ENCODE data around the gene TXNDC9.
"Not testable (repeated sequence)": the region's sequence is repeated elsewhere in the genome, so short reads cannot be mapped to it uniquely, and the experiment has no call there.

TXNDC9 gene, protein sequence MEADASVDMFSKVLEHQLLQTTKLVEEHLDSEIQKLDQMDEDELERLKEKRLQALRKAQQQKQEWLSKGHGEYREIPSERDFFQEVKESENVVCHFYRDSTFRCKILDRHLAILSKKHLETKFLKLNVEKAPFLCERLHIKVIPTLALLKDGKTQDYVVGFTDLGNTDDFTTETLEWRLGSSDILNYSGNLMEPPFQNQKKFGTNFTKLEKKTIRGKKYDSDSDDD

DNA sequence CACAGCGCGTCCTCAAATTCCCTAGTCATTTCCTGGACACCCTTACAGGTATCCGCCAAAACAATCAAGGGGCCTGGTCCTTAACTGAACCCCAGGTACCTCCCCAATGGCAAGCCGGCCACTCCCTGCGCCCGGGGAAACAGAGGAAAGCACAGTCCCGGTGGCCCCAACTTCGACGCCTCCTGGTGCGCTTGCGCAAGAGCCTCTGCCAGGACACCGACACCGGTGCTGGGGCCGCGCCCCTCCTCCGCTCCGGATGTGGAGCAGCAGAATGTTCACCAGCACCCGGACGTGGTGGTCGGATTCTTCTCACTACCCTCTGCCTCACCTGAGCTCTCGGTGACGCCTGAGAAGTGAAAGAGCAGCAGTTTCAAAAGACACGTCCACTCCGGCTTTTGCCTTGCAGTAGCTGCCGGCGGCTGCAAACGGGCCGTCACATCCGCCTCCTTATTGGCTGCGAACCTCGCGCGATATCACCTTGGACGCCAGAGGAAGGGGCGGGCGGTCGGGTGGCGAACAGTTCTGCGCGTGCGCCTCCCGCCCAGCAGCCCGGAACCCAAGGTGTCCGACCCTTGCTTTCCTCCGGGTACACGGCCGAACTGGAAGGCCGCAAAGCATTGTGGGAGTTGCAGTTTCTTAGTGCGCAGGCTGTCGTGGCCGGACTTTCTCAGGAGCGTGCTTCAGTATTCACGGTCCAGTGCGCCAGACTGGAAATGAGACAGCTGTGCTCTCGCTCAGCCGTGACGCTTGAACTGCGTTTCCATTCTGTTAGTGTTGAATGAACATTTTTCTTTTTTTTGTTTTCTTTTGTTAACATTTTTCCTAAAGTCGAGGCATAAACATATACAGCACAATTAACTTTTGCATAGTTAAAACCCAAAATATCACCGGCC is at the start of gene TXNDC9:
TSS of gene TXNDC9 (minus strand) at position 423 of the 893 bp plus-strand sequence. CDS start 3,123 bp downstream, outside the sequence.
- DNase-seq (ENCODE audit: low read depth), result peak; percentile 100

DNA sequence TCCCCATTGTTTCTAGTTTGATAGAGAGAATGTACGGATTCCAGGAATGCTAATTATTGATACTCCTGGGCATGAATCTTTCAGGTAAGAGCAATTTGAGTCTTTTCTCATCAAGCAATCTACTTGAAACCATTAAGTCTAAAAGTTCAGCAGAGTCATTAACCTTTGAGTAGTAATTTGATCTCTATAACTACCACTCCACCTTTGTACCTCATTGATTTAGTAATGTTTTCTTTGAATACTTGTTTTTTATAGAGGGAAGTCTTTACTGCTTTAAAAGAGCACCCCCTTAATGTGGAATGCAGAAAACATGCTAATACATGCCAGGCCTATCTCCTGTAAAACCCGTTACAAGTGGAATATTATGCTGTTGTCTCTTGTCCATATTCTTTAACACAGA is 46.0 kb upstream of the TXNDC9 start:
- no peak for DNase-seq (ENCODE audit: low read depth)

DNA sequence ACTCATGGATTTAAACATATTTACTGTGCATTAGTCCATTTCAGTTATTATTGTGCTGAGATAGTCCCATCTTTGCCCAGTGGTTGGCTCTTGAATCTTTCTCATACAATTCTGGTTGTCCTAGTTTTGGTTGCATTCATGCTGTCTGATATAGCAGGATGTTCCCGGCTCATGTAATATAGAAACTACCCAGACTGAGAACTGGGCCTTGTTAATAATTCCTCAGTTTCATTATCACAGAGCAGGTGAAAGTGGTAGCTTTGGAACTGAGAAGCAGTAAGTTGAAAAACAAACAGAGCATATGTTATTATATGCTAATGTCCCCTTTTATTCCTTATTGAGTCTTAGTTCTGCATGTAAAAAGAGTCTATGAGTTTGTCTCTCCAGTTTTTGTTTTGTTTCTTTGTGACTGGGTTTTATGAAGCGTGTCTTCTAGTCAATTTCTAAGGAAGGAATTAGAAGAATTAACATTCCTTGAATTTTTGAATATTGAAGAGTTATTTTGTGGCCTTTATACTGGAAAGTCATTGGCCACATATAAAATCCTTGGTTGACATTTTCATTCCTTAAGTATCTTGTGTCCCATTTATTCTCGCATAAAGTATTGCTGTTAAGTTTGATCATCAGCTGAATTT is 44.4 kb upstream of the TXNDC9 start:
- no peak for DNase-seq (ENCODE audit: low read depth)

DNA sequence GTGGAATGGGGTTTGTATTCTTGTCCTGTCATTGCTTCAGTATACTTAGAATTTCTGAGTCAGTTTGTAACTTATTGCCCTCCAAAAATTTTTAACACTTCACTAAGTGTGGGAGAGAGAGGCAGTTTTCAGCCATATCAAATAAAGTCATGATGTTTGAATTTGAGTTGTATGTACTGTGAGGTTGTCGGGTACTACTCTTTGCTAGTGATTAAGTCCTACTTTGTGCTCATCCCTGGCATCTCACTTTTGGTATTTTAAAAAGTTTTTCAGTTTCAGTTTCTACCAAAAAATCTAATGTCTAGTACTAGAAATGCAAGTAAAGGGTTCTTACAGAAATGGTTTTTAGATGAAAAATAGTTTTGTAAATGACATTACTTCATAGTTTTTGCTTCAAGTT is 41.7 kb upstream of the TXNDC9 start:
- no peak for DNase-seq (ENCODE audit: low read depth)

DNA sequence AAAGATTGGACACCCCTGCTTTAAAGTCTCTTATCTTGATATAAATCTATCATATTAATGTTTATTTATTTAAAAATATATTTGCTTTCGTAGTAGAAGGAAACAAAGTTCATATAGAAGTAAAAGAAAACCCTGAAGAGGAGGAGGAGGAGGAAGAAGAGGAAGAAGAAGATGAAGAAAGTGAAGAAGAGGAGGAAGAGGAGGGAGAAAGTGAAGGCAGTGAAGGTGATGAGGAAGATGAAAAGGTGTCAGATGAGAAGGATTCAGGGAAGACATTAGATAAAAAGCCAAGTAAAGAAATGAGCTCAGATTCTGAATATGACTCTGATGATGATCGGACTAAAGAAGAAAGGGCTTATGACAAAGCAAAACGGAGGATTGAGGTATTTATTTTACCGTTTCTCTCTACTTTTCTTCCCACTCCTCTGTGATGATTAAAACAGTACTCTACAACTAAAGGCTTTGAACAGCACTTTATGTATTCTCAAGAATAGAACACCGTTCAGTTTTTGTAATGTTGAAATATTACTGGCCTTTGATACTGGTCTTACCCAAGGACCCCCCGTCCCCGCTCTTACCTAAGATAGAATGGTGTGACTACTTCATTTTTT is 40.2 kb upstream of the TXNDC9 start:
- DNase-seq (ENCODE audit: low read depth), result no peak

DNA sequence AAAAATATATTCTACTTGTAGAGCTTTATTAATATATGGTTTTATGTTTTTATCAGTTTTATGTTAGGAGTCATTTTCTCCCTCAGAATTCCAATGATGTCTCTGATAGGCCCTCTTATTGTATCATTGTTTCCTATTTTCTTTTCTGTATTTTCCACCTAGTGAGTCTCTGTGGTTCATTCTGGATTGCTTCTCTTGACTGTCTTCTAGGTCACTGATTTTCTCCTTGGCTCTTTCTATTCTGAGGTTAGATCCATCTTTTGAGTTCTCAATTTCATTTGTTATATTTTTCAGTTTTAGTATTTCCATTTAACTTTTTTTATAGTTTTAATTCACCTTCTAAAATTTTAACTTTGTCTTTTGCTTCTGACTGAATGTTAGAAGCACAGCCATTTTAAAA is 38.6 kb upstream of the TXNDC9 start:
- no peak for DNase-seq (ENCODE audit: low read depth)

DNA sequence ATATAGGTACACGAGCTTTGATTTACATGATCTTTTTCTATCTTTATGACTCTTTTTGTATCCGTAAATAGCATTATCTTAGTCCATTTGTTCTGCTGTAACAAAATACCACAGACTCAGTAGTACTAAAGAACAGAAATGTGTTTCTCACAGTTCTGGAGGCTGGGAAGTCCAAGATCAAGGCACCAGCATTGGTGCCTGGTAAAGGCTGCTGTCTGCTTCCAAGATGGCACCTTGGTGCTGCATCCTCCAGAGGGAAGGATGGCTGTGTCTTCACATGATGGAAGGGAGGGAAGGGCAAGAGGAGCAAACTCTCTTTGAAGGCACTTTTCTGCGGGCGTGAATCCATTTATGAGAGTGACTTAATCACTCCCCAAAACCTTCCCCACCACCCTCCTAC is 37.0 kb upstream of the TXNDC9 start:
- DNase-seq (ENCODE audit: low read depth), result no peak

DNA sequence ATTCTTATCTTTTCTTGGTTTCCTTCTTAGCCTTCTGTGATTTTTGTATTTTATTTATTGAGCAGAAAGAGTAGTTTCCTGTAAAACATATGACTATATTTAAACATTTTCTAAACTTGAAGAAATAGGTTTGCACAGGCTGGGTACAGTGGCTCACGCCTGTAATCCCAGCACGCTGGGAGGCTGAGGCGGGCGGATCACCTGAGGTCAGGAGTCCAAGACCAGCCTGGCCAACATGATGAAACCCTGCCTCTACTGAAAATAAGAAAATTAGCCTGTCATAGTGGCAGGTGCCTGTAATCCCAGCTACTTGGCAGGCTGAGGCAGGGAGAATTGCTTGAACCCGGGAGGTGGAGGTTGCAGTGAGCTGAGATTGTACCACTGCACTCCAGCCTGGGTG is 32.7 kb upstream of the TXNDC9 start:
- DNase-seq (ENCODE audit: low read depth), result not testable (repeated sequence)

DNA sequence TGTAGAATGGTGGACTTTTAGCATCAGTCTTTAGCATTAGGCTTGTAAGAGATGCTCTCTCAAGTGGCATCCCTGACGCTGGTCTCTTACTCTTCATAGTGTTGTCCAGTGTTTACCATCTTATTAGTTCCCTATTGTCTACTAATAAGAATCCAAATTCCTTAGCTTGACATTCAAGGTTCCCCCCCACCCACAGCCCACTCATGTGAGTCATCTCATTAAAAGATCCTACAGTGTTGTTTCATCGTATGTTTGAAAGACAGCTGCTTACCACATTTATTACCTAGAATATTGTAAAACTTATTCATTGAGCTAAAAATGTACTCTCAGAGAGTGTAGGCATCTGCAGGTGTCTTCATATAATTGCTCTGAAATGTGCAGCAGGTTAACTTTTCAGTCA is 29.5 kb upstream of the TXNDC9 start:
- no peak for DNase-seq (ENCODE audit: low read depth)

DNA sequence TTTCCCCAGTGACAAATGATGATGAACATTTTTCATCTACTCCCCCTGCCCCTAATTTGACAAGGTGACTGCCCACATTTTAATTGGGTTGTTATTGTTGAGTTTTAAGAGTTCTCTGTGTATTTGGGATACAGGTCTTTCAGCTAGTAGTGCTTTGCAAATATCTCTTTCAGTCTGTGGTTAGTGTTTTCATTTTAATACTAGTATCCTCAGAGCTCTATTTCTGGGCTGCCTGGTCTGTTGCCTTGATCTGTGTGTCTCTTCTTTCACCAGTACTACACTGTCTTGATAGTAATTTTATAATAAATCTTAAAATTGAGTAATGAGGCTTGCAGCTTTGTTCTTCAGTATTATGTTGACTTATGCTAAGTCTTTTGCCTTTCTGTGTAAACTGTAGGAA is 20.7 kb upstream of the TXNDC9 start:
- DNase-seq (ENCODE audit: low read depth), result no peak

DNA sequence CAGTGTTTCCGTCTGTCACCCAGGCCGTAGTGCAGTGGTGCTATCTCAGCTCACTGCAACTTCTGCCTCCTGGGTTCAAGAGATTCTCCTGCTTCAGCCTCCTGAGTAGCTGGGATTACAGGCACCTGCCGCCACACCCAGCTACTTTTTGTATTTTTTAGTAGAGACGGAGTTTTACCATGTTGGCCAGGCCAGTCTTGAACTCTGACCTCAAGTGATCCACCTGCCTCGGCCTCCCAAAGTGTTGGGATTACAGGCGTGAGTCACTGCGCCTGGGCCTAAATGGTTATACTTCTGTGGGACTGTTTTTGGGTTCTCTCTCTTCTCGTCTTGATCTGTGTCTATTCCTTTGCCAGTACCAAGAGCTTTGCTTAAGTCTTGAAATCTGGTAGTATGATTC is 18.7 kb upstream of the TXNDC9 start:
- DNase-seq (ENCODE audit: low read depth), result not testable (repeated sequence)

DNA sequence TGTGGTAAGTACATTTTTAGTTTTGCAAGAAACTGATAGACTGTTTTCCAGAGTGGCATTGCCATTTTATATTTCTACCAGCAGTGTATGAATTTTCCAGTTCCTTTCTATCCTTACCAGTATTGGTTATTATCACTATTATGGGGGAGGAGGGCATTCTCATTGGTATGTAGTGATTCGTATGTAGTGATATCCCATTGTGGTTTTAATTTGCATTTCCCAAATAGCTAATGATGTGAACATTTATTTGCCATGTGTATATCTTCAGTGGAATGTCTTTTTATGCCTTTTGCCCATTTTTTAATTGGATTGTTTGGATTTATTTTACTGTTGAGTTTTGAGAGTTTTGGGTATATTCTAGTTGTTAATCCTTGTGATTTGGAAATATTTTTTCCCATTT is 17.9 kb upstream of the TXNDC9 start:
- peak; percentile 82 for DNase-seq (ENCODE audit: low read depth)

DNA sequence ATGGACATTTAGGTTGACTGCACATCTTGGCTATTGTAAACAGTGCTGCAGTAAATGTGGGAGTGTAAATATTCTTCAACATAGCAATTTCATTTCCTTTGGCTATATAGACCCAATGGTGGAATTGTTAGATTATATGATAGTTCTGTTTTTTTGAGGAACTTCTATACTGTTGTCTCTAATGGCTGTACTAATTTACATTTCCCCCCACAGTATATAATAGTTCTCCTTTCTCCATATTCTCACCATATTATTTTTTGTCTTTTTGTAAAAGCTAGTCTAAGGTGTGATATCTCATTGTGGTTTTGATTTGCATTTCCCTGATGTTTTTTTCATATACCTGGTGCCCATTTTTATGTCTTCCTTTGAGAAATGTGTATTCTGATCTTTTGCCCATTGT is 14.1 kb upstream of the TXNDC9 start:
- DNase-seq (ENCODE audit: low read depth), result no peak

DNA sequence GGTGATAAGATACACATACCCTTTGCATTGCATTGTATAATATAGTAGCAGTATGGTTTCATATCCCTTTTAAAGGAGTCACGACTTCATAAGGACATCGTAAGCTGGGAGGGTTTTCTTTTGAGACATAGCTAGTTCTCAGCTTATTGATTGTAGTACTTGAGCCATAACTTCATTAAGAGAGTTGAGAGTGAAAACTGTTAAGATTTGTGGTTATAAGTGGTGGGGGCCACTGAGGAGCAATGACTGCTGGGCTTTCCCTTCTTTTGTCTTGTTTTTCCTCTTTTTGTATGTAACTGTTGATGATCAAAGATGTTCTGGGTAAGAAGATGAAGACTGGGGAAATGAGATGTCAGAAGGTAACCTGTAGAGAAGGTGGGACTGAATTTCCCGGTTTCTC is 12.0 kb upstream of the TXNDC9 start:
- no peak for DNase-seq (ENCODE audit: low read depth)

DNA sequence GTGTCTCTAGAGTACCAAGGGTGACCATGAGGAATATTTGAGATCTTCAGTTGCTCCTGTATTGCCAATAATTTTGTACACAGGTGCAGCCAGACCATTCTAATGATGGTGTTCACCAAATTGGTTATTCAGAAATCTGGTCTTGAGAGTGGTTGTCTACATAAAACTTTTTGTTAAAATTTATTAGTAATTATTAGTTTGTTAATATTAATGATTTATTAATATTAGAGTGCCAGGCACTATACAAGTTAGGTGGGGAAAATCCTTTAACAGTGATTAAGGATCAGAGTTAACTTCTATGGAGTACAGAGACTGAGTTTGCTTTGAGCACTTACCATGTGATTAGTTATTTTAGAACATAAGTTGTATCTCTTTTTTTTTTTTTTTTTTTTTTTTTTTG is 10.1 kb upstream of the TXNDC9 start:
- no peak for DNase-seq (ENCODE audit: low read depth)

DNA sequence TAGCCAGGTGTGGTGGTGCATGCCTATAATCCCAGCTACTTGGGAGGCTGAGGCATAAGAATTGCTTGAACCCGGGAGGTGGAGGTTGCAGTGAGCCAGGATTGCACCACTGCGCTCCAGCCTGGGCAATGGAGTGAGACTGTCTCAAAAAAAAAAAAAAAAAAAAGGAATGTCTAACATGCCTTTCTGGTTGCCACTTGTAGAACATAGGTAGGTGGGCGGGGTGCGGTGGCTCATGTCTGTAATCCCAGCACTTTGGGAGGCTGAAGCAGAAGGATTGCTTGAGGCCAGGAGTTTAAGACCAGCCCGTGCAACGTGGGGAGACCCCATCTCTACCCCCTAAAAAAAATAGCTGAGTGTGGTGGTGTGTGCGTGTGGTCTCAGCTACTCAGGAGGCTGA is 9.3 kb upstream of the TXNDC9 start:
- DNase-seq (ENCODE audit: low read depth), result not testable (repeated sequence)

DNA sequence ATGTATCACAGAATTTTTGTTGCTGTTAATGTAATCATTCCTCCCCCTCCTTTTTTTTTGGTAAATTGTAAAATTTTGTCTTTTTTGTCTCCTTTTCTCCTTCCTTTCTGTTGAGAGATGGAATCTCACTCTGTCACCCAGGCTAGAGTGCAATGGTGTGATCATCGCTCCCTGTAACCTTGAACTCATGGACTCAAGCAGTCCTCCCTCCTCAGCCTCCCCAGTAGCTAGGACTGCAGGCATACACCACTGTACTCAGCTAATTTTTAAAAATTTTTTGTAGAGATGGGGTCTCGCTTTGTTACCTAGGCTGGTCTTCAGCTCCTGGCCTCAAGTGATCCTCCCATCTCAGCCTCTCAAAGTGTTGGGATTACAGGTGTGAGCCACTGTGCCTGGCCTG is 6.4 kb upstream of the TXNDC9 start:
- no peak for DNase-seq (ENCODE audit: low read depth)

DNA sequence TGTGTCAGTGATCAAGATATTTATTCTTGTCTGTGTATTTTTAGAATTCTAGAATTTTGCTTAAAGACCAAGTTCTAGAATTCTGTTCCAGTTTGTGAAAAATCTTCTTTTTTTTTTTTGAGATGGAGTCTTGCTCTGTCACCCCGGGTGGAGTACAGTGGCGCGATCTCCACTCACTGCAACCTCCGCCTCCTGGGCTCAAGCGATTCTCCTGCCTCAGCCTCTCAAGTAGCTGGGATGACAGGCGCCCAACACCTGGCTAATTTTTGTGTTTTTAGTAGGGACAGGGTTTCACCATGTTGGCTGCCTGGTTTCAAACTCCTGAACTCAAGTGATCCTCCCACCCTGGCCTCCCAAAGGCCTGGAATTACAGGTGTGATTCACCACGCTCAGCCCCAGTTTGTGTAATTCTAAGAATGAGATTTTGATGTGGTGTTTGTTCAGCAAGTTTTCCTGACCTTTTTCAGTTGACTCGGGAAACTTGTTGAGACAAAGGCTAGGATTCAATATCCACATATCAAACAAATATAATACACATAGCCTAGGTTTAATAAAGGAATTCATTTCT is 4.6 kb upstream of the TXNDC9 start:
- DNase-seq (ENCODE audit: low read depth), result no peak

DNA sequence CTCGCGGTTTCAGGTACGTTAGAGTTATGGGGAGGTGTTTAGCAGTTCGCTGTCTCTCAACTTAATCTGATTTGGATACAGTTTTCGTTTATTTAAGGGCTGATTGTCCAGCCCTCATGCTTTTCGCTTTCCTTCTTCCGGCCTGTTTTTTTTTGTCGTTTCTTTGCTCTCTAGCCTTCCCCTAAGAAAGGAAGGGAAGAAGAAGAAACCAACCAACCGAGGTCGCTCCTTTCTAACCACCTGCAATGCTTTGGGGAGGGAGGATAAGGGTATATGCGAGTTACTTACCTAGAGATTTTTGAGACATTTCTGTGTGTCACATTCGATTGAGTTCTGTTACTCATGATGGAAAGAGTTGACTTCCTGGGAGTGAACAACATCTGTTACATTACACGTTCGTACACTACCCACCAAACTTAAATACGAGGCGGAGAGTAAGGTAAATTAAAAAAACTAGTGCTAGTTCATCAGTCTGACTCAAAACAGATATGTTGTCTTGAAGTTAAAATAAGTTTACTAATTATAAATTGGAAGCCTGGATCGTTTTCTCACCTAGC is 2.0 kb upstream of the TXNDC9 start:
- DNase-seq (ENCODE audit: low read depth), result peak; percentile 52

DNA sequence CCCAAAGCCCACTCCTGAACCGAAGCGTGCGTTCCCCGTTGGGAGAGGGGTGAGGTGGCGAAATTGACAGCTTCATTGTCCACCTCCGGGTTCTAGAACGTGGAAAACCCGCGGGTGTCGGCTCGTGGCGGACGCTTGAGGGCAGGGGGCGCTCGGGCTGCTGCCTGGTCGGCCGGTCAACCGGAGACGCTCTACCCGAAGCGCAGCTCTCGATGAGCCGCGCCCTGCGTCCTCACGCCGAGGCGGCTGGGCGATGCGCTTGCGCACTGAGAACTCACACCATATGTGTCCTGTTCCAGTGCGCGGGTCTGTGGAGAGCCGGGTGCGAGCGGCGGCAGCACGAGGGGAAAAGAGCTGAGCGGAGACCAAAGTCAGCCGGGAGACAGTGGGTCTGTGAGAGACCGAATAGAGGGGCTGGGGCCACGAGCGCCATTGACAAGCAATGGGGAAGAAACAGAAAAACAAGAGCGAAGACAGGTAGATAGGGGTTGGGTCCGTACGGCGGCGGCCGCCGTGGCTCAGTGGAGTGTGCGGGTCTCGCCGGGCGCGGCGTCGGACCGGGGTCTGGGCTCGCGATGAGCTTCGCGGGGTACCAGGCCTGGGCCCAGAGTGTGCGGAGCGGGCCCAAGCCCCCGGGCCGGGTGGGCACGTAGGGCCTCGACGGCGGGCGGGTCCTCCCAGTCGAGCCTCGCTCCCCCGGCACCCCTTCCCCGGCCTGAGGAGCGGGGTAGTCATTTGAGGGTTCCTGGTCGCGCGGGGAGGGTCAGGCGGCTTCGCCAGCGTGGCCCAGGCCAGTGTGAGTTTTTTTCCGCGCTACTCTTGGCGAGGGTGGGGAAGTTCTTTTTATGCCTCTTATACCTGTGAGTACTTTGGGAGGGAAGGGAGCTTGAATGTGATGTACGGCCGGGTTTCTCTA is 1.2 kb upstream of the TXNDC9 start, which contains the start of gene EIF5B:
TSS of gene EIF5B (plus strand) at position 277 of the 916 bp plus-strand sequence. CDS start at position 443, 166 bp downstream.
- peak; percentile 99 for DNase-seq (ENCODE audit: low read depth)

DNA sequence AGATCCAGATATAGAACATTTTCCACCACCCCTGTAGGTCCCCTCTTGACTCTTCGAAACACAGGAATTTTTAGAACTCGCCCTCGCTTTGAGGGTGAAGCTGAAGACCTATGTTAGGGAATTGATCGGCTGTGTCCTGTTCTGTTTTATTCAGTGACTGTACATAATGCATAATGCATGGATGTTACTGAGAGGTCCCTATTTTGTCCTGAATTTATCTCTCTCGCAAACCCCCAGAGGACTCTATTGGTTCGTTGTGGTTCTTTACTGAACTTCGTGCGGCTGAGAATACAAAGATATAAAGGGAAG is 625 bp upstream of the TXNDC9 start:
- no peak for DNase-seq (ENCODE audit: low read depth)

Data from HS-5 (cell line).